ENCODE results near the gene RCL1.
"Not testable (repeated sequence)": the region's sequence is repeated elsewhere in the genome, so short reads cannot be mapped to it uniquely, and the experiment has no call there.

The RCL1 gene

GRCh38 chr9:4783191-4783590, 9.6 kb upstream of the RCL1 start:
- not testable (repeated sequence) for DNase-seq (ENCODE audit: low read depth)

GRCh38 chr9:4784403-4784802, 8.3 kb upstream of the RCL1 start:
- DNase-seq (ENCODE audit: low read depth): no peak

GRCh38 chr9:4786599-4786998, 6.1 kb upstream of the RCL1 start:
- no peak for DNase-seq (ENCODE audit: low read depth)

- no peak for DNase-seq (ENCODE audit: low read depth)
These were observed 4.9 kb upstream of the RCL1 start for GRCh38 chr9:4787876-4788275.

DNA sequence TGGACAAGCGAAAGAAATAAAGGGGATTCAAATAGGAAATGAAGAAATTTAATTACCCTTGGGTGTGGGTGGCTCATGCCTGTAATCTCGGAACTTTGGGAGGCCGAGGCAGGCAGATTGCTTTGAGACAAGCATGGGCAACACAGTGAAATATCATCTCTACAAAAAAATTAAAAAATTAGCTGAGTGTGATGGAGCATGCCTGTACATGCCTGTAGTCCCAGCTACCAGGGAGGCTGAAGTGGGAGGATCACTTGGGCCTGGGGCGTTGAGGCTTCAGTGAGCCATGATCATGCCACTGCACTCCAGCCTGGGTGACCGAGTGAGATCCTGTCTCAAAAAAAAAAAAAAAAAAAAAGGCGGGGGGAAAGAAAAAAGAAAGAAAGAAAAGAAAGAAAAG, 4.0 kb upstream of the RCL1 start:
- DNase-seq (ENCODE audit: low read depth): no peak

DNA sequence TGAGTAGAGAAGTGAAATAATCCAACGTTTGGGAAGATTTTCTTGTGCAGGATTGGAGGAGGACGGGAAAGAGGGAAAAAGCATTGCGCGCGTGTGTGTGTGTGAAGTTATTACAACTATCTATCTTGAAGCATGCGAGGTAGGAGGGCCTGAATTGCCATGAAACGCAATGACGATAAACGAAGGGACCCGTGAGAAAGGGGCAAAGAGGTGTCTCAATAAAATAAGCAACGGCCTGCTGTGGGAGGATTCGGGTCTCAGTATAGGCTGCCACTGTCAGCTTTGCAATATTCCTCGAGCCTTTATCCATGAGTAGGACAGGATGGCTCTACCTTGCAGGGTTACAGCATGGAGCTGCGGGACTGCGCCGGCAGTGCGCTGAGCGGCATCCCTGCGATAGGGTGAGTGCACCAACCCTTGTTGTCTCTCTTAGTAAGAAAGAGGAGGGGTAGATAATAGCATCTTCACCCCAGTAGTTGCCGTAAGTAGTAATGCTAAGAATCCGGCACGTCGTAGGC, 631 bp upstream of the RCL1 start:
- DNase-seq (ENCODE audit: low read depth): no peak

- DNase-seq (ENCODE audit: low read depth): no peak
These were observed 983 bp downstream of the RCL1 start for GRCh38 chr9:4793459-4794395.

DNA sequence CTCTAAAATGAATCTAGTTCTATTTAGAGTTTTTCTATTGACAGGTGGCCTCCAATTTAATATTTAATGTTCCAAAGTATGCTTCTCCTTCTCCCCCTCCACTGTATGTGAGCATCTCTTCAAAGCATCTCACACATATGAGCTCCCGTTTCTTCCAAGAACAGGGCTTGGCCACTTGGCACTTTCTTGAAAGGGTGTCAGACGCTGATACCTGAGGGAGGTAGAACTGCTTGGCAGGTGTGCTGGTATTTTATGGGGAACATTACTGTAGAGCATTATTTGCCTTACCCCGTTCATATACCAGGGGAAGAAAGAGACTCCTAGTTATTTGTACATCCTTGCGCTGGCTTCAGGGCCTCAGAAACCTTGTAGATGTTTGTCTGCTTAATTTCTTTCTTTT, 1.9 kb downstream of the RCL1 start:
- no peak for DNase-seq (ENCODE audit: low read depth)

- not testable (repeated sequence) for DNase-seq (ENCODE audit: low read depth)
These were observed 2.4 kb downstream of the RCL1 start for GRCh38 chr9:4795108-4795507.

- DNase-seq (ENCODE audit: low read depth): no peak
These were observed 3.8 kb downstream of the RCL1 start for GRCh38 chr9:4796530-4796929.

DNA sequence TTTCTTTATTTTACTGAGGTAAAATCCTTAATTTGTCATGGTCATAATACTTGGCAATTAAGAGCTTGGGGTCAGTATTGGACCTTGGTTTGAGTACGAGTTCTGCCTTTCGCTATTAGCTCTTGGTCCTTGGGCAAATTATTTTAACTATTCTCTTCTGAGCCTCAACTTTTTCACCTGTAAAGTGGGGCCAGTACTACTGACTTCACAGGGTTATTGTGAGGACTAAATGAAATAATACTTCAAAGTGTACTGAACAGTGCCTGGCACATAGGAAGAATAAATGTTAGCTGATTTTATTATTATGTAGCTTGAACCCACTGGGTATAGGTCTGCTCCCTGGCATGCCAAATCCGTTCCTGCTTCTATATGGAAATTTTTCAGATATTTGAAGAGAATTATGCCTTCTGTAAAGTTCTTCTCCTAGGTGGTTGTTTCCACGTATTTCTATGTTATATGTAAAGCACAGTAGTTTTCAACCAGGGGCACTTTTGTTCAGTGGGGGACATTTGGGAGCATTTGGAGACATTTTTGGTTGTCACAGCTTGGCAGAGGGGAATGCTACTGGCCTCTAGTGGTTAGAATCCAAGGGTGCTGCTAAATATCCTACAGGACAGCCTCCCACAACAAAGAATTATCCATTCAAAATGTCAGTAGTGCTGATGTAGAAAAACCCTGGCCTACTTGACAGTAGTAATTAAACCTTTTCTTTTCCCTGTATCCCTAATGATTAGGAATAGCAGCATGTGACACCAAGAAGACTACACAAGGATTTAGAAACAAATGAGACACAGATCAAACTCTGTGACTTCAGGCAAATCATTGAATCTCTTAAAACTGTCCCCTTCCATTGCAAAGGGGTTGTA, 4.5 kb downstream of the RCL1 start:
- DNase-seq (ENCODE audit: low read depth): no peak

- no peak for DNase-seq (ENCODE audit: low read depth)
These were observed 5.1 kb downstream of the RCL1 start for GRCh38 chr9:4797854-4798150.

GRCh38 chr9:4798281-4799032, 5.7 kb downstream of the RCL1 start:
- no peak for DNase-seq (ENCODE audit: low read depth)

- no peak for DNase-seq (ENCODE audit: low read depth)
These were observed 6.3 kb downstream of the RCL1 start for GRCh38 chr9:4799033-4799430.

- no peak for DNase-seq (ENCODE audit: low read depth)
These were observed 7.0 kb downstream of the RCL1 start for GRCh38 chr9:4799775-4800174.

DNA sequence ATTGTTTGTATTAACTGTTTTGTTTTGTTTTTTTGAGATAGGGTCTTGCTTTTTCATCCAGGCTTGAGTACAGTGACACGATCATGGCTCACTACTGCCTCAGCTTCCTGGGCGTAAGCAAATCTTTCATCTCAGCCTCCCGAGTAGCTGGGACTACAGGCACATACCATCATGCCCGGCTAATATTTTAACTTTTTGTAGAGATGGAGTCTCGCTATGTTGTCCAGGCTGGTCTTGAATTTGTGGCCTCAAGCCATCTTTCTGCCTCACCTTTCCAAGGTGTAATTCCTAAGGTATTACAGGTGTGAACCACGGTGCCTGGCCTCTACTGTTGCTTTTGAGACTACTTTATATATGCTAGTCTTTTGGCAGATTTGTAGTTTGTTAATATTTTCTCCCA, 8.4 kb downstream of the RCL1 start:
- no peak for DNase-seq (ENCODE audit: low read depth)

DNA sequence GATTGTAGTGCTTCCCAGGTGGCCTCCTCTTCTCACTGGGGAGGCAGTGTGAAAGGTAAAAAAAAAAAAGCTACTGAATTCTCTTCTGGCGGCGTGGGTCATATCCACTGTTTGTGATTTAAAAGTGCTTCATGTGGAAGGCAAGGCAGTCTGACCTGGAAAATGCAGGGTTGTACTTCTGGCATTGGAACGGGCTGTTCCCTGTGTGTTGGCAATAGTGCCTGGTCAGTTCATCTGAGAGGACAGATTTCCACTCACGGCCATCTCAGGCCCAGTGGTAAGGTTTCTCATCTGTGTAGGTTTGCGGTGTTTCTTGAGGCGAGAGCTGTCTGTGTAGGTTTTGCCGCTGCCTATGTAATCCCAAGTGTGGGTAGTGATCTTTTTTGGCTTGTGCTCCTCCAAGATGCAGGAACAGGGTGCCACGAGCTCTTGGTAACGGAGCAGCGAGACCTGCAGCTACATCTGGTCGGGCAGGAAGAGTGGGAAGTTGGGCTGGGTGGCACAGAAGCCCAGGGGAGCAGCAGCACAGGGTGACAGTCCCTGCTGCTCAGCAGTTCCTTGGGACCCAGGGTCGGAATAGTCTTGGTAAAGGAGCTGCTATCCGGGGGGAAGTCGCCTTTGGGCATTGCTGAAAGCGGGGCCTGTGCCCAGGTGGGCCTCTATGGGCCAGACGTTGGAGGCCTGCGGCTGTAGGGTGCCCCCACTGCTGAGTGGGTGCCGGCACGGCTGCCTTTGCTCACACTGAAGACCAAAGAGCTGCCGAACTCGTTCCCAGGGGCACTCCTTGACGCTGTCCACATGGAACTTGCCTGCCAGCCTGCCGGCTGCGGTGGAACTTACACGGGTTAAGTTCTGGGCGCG, 11.2 kb downstream of the RCL1 start:
- DNase-seq (ENCODE audit: low read depth): no peak

GRCh38 chr9:4804531-4805016, 11.8 kb downstream of the RCL1 start:
- DNase-seq (ENCODE audit: low read depth): no peak

DNA sequence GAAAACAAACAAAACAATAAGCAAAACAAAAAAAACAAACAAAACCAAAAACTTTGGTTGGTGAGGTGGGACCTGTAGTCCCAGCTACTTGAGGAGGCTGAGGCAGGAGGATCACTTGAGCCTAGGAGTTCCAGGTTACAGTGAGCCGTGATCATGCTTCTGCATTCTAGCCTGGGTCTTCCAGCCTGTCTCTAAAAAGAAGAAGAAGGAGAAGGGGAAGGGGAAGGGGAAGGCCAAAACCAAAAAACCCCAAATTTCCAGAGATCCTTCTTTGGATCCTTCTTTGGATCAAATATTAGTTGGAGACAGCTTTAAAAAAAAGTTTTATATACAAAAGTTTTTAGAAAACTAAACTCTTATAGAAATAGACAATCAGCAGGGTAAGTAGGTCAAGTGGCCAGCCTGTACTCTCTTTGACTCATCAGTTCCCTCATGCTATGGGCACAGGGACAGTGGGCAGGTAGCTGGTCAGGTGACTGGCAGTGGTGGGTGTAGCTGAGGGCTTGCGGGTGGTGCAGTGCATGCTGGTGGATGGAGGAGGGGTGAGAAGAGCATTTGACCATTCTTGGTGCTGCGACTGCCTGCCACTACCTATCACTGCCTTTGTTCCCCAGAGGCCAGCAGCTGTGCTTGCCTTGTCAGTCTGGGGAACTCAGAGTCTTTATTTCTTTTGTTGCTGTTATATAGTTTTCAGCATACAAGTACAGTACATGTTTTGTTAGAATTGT, 12.6 kb downstream of the RCL1 start:
- DNase-seq (ENCODE audit: low read depth): no peak

- DNase-seq (ENCODE audit: low read depth): no peak
These were observed 17.8 kb downstream of the RCL1 start for GRCh38 chr9:4810565-4810964.

Measured in HS-5 (cell line).